Large intestine (tissue), 3 donors: ENCODE data around the gene SQSTM1. TPM values are rescaled to one million over a fixed set of nuclear protein-coding genes. Genes with fewer than 3 reads are reported as not detected.

Experiments
- DNase-seq, 2 donors: peaks; one replicate each; pipeline versions ENCODE4 v3.0.0 to v3.0.0-alpha.2; 2013
- H3K27ac ChIP-seq: one replicate; pipeline ENCODE4 v1.5.1; 2013; ENCODE audit warnings: low read length
- H3K27me3 ChIP-seq: 2 replicates; pipeline ENCODE4 v1.6.1; 2013; ENCODE audit warnings: low read length; ENCODE audit not compliant: control insufficient read depth, insufficient read depth
- H3K36me3 ChIP-seq: 2 replicates; pipeline ENCODE4 v1.6.1; 2013; ENCODE audit warnings: low read length; ENCODE audit not compliant: control insufficient read depth, insufficient read depth
- H3K4me1 ChIP-seq: one replicate; pipeline ENCODE4 v1.6.1; 2013; ENCODE audit warnings: low read length; ENCODE audit not compliant: control insufficient read depth, insufficient read depth
- H3K4me3 ChIP-seq: one replicate; pipeline ENCODE4 v1.5.1; 2013; ENCODE audit warnings: low read length
- H3K9me3 ChIP-seq: one replicate; pipeline ENCODE4 v1.6.1; 2013; ENCODE audit warnings: mild to moderate bottlenecking, low read depth, low read length, moderate library complexity; ENCODE audit not compliant: control insufficient read depth
- WGBS: methylation state at CpG from one replicate; pipeline ENCODE4 v1.1.5; 2013; ENCODE audit warnings: low lambda C conversion rate; ENCODE audit not compliant: insufficient coverage; 5-methylcytosine and 5-hydroxymethylcytosine counted together
- polyA plus RNA-seq: library from polyadenylated mRNA; unstranded; fragments of 120-200 nt; gene quantifications from one replicate; pipeline ENCODE4 v1.2.1, GENCODE V29; 2013

Gene SQSTM1
- polyA plus RNA-seq, 1 donor, result 165 TPM

- Histone ChIP-seq H3K4me1 (no peaks in the 10 kb centered on the region), H3K9me3 (no peaks in the 10 kb centered on the region), H3K27ac (no peak overlapping the region), H3K4me3 (no peak overlapping the region), H3K27me3 (no peaks in the 10 kb centered on the region), H3K36me3 (peaks cover 84% of the 10 kb centered on the region)
- no peak for DNase-seq
- WGBS, result no CpG with 5 or more reads among the region's 3 CpGs
Measured at GRCh38 chr5:179874136-179874535, 53.4 kb downstream of the SQSTM1 start.

- no CpG with 5 or more reads among the region's 28 CpGs for WGBS
- no peak for DNase-seq
Measured at GRCh38 chr5:179874536-179875292, 54.0 kb downstream of the SQSTM1 start.

GRCh38 chr5:179875741-179876609, 55.3 kb downstream of the SQSTM1 start:
- Histone ChIP-seq H3K9me3 (no peaks in the 10 kb centered on the region), H3K27me3 (no peaks in the 10 kb centered on the region), H3K4me1 (no peaks in the 10 kb centered on the region), H3K27ac (no peak overlapping the region), H3K36me3 (peaks cover 75% of the 10 kb centered on the region), H3K4me3 (no peak overlapping the region)
- no CpG with 5 or more reads among the region's 16 CpGs for WGBS
- DNase-seq, result no peak

More at GRCh38 chr5:179874536-179875292, 54.0 kb downstream of the SQSTM1 start:
- Histone ChIP-seq H3K36me3 (peaks cover 83% of the 10 kb centered on the region), H3K4me1 (no peaks in the 10 kb centered on the region), H3K9me3 (no peaks in the 10 kb centered on the region), H3K4me3 (no peak overlapping the region), H3K27me3 (no peaks in the 10 kb centered on the region), H3K27ac (no peak overlapping the region)

- WGBS, result no CpG with 5 or more reads among the region's 3 CpGs
- Histone ChIP-seq H3K27me3 (no peaks in the 10 kb centered on the region), H3K9me3 (no peaks in the 10 kb centered on the region), H3K4me1 (no peaks in the 10 kb centered on the region), H3K4me3 (no peak overlapping the region), H3K36me3 (peaks cover 69% of the 10 kb centered on the region), H3K27ac (no peak overlapping the region)
- no peak for DNase-seq
Measured at GRCh38 chr5:179876610-179876952, 55.9 kb downstream of the SQSTM1 start.

- WGBS, result no CpG with 5 or more reads among the region's 26 CpGs
- H3K9me3 ChIP-seq, result peaks cover 7% of the 10 kb centered on the region
- DNase-seq, result no peak
- no peak overlapping the region for H3K4me3 ChIP-seq
- H3K27me3 ChIP-seq, result no peaks in the 10 kb centered on the region
- no peak overlapping the region for H3K27ac ChIP-seq
- peaks cover 60% of the 10 kb centered on the region for H3K36me3 ChIP-seq
- no peaks in the 10 kb centered on the region for H3K4me1 ChIP-seq
Measured at GRCh38 chr5:179878222-179879002, 57.7 kb downstream of the SQSTM1 start.

GRCh38 chr5:179879003-179879689, 58.4 kb downstream of the SQSTM1 start:
- no peak for DNase-seq
- no peaks in the 10 kb centered on the region for H3K4me1 ChIP-seq
- no CpG with 5 or more reads among the region's 31 CpGs for WGBS
- H3K9me3 ChIP-seq, result peaks cover 7% of the 10 kb centered on the region
- H3K27ac ChIP-seq, result no peak overlapping the region
- H3K36me3 ChIP-seq, result peaks cover 60% of the 10 kb centered on the region
- H3K27me3 ChIP-seq, result no peaks in the 10 kb centered on the region
- no peak overlapping the region for H3K4me3 ChIP-seq

- Histone ChIP-seq H3K36me3 (peaks cover 60% of the 10 kb centered on the region), H3K4me1 (no peaks in the 10 kb centered on the region), H3K27ac (no peak overlapping the region), H3K9me3 (peaks cover 7% of the 10 kb centered on the region), H3K4me3 (no peak overlapping the region), H3K27me3 (no peaks in the 10 kb centered on the region)
- WGBS, result no CpG with 5 or more reads among the region's 13 CpGs
- no peak for DNase-seq
Measured at GRCh38 chr5:179879690-179880010, 58.9 kb downstream of the SQSTM1 start.

- H3K4me3 ChIP-seq, result no peak overlapping the region
- no peak for DNase-seq
- no peaks in the 10 kb centered on the region for H3K4me1 ChIP-seq
- WGBS, result 100% methylated on average over 1 of the region's 12 CpGs
- H3K9me3 ChIP-seq, result peaks cover 7% of the 10 kb centered on the region
- H3K27me3 ChIP-seq, result no peaks in the 10 kb centered on the region
- peaks cover 60% of the 10 kb centered on the region for H3K36me3 ChIP-seq
- H3K27ac ChIP-seq, result no peak overlapping the region
Measured at GRCh38 chr5:179880066-179880650, 59.5 kb downstream of the SQSTM1 start.

- Histone ChIP-seq H3K4me3 (no peak overlapping the region), H3K9me3 (peaks cover 7% of the 10 kb centered on the region), H3K4me1 (no peaks in the 10 kb centered on the region), H3K27ac (no peak overlapping the region), H3K27me3 (no peaks in the 10 kb centered on the region), H3K36me3 (peaks cover 61% of the 10 kb centered on the region)
- DNase-seq, result no peak
- no CpG with 5 or more reads among the region's 25 CpGs for WGBS
Measured at GRCh38 chr5:179880848-179881590, 60.3 kb downstream of the SQSTM1 start.
